NCI-H128 (cell line): Measurements from ENCODE around the gene CTNNA2.

Experiments used
- DNase-seq: peaks from one replicate; lab custom pipeline; 2025; ENCODE audit not compliant: unreplicated experiment; lab: John Stamatoyannopoulos, UW

Gene CTNNA2

DNA sequence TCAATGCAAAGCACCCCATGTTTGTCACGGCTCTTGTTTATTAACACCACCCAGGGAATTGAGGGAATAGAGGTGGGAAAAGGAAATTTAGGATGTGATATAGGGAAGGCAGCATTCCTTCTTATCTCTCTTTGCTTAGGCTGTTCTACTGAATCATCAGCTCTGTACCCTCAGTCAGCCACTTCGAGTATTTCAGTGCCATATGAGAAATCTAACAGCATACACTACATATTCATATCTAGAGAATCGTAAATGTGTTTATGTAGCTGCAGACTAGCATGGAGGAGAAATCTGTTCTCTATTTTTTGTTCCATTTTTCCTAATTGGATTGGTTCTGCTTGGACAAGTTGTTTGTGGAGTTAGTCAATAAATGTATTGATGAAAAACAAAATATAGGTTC, 187.8 kb downstream of the CTNNA2 start:
- no peak for DNase-seq

DNA sequence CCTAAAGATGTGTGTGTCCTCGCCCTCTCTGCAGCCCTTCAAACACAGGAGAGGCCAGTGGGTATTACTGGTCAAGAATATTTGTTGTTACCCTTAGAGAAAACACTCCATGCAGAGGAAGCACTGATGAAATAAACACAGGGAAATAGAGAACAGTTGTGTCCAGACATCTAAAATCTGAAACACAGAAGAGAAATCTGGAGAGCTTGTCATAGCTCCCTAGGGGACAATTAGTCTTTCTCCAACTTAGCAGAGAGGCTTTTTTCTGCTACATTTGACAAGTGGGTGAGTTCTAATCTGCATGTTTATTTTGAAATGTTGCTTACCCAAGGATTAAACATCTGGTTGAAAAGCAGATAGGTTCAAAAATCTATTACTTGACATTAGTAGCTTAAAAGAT, 190.1 kb downstream of the CTNNA2 start:
- no peak for DNase-seq

DNA sequence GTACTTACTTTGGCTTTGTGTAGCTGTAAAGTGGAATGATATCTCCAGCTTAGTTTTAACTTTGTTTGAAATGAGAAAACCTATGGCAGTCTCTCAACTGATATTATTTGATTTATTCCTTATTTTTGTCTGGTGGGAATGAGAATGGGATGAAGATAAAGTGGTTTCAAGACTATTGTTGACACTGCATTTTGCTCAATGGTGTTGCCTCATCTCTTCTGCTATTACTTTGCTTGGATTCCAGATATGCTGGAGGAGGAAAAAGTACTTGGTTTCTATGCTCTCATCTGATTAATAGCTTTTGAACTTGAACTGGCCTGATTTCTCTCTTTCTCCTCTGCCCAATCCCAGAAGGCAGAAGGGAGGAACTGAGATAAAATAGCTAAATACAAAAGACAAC, 198.2 kb downstream of the CTNNA2 start:
- no peak for DNase-seq

DNA sequence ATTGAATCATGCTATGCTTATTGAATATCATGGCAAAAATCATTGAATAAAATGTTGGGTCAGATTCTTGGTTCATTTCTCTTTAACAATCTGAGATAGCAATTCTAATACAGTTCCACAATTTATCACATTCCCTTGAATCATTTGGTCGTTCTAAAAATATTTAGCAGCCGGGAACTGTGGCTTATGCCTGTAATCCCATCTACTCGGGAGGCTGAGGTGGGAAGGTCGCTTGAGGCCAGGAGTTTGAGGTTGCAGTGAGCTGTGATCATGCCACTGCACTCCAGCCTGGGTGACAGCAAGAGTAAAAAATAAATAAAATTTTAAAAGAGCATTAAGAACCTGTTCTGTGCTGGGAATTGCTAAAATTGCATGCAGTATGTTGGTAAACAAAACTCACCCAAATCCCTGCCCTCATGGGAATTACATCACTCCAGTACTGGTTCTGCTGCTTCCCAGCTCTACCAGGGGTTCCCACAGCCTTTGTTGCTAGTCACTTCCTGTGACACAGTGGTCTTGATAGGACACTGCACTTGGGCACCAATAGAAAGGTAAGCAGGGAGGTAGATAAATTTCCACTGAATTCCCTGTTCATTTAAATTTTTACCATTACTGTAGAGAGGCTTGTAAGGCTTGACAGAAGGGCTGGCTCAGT, 200.4 kb downstream of the CTNNA2 start:
- DNase-seq: no peak

DNA sequence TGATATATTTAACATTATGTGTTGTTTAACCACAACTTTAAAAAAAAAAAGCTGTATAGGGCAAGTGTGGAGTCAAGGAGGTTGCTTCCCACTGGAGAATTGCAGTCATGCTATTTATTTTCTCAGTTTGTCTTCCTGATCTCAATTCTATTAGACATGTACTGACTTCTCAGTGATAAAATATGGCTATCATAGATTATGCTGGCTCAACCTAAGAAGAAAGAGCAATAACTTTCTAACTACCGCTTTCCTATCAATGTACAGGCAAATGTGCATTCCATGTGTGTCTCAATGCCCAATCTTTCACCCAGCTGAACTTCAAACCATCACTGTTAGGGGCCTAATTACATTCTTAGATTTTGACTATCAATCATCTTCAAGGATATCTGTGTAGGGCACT, 201.4 kb downstream of the CTNNA2 start:
- no peak for DNase-seq

DNA sequence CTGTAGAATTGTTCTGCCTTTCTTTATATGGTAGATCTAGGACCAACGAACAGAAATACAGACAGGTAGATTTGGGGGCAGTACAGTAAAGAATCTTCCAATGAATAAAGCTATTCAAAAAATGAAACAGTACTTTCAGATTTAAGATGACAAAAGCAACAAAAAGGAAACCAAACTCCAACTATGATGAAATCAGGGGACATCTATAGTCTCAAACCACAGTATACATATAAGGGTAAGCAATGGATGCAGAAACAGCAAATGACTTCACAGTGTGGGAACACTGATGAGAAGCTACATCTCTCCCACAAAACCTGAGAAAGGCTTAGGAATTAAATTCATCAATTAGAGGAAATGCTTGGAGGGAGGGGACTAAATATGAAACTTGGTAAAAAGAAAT, 202.5 kb downstream of the CTNNA2 start:
- no peak for DNase-seq

DNA sequence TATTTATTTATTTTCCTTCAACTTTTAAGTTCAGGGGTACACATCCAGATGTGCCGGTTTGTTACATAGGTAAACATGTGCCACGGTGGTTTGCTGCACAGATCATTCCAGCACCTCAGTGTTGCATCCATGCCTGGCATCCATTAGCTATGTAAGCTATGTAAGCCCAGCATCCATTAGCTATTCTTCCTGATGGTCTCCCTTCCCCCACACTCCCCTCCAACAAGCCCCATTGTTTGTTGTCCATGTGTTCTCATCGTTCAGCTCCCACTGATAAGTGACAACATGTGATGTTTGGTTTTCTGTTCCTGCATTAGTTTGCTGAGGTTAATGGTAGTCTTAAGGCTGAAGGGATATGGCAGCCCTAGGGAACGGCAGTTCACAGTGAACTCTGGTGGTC, 203.4 kb downstream of the CTNNA2 start:
- no peak for DNase-seq

DNA sequence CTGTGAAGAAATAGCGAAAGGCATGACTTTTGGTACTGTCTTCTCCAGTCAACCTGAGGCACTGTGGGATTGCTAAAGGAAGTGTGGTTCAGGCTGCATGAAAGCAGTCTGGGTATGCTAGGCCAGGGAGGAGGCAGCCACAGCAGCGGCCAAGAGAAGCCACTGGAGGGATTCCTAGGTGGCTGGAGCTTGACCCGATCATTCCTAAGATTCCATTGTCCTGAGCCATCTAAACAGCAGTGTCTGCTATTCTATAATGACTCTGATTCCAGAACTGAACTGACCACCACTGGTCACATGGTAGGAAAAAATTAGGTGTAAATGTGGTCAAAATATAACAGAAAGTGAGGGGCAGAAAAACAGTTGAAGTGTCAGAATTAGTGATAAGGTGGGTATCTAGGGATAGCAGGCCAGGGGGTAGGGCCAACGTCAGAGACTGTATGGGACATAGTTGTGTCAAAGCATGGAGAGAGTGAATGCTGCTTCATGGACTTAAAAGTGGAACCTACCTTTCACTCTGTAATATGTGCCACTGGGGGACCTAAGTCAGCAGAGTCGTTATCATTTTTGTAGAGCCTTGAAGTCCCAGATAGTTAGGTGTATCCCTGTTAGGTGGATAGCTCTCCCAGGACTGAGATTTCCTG, 204.6 kb downstream of the CTNNA2 start:
- no peak for DNase-seq

DNA sequence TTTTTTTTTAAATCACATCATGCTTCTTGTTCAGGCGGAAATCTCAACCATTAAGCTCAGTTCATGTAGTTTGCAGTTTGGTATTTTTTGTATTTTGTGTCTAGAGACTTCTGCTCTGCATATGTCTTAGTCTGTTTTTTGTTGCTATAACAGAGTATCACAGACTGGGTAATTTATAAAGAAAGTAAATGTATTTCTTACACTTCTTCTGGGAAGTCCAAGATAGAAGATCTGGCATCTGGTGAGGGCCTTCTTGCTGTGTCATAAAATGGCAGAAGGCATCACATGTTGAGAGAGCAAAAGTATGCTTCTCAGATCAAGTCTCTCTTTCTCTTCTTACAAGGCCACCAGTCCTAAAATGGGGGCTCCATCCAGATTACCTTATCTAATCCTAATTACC, 208.2 kb downstream of the CTNNA2 start:
- DNase-seq: no peak

DNA sequence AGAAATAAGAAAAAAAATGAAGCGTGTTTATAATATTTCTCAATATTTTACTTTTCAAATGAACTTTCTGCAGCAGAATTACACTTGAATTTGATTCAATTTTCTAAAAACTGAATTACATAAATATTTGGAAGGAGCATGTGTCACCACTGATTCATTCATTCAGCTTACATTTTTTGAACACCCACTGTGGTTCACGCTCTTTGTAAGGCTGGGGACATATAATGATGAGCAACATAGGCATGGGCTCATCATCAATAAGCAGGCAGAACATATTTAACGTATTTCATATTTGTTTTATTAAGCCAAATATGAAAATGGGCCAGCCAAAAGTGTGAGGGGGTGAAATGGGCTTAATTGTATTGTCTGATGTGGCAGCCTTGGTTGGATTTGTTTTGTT, 209.1 kb downstream of the CTNNA2 start:
- no peak for DNase-seq

DNA sequence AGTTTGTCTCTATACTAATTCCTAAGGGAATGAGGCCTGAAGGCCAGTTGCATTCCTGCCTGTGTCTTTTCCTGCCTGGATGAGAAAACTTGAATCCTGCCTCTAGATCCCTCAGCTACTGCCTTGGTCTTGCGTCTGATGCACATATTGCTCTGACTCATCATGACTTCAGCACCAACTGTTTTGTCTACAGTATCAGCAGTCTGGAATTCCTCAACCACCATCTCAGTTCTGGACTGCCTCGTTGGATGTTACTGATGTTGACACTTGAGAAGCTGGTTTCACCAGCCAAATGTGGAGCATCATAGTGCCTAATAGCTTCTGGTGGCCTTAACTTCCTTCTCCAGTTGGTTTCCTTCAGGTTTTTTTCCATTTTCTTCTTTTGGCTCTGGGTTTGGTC, 211.0 kb downstream of the CTNNA2 start:
- DNase-seq: no peak

DNA sequence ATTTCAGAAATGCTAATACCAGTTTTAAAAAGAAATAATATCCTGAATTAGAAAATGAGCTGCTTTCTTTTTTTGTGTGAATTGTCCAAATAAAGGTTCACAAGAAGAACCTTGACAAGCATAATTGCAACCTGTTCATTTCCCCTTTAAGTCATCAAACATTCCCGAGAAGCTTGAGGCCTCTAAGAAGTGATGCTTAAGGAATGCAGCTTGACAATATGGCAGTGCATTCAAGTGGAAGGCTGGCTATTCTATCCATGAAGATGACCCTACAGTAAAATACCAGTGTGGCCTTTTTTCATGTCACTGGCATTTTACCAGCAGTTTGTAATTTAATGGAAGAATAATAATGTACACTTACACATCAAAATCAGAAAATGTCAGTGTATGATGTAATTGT, 216.7 kb downstream of the CTNNA2 start:
- no peak for DNase-seq

DNA sequence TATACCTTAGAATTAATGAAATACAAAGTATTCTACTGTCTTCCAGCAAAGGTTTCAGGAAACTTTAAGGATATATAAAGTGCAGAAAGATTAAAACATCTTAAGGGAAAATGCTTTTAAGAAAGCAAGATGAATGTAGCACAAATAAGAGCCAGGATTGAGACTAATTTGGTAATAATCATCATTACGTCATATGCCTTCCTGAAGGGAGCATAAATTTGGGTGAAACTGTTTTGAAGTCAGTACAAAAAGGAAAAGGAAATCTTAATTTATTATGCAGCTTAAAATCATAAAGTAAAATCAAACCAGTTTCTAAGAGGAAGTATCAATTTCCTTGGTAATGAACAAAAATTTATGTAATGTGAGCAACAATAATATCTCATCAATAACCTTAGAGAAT, 221.7 kb downstream of the CTNNA2 start:
- DNase-seq: no peak

DNA sequence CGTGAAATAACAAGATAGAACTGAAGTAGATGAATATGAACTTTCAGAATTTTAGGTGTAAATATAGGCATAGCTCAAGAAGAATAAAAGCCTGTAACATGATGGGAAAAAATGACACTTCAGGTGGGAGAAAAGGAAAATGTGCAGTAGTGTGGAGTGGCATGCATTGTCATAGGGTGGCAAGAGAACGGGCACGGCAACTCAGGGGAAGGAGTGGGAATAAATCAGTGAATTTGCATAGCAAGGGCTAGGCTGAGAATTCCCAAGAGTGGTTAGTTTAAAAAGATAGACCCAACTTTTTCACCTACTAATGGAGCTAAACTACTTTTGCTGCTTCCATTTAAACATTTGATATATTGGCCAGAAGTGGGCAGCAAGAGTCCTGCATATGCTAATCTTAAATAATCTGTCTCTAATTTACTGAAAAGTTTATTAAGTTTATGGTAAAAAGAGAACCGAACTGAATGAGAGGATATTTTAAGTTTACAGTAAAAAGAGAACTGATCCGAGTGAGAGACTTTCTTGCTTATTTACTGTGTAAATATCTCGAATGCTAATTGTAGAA, 228.1 kb downstream of the CTNNA2 start:
- DNase-seq: no peak

DNA sequence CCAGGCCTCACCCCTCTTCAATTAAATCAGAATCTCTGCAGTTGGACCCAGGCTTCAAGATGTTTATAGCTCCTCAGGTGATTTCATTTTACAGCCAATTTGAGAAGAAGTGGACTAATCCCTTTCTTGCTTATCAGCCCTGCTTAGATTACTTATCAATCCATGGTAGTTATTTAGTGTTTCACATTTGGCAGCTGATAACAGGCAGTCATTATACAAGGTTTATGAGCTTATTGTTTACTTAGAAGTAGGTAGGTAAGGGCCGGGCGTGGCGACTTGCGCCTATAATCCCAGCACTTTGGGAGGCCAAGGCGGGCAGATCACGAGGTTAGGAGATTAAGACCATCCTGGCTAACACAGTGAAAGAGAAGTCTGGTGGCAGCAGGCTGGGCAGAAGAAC, 237.5 kb downstream of the CTNNA2 start:
- no peak for DNase-seq

DNA sequence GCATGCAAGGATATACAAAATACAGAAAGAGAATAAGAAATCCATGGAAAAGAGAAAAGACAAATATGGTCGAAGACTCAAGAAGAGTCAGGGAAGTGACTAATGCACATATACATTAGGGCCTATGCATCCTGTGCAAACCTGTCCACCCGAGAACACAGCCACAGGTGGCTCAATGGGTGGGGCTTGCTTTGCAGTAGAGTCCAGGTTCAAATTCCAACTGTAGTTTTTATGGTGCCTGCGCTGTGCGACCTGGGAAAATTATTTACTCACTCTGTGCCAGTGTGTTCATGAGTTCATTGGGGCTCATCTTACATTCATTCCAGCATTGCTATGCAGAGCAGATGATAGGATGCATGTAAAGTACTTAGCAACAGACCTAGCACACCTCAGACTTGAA, 244.7 kb downstream of the CTNNA2 start:
- DNase-seq: no peak

DNA sequence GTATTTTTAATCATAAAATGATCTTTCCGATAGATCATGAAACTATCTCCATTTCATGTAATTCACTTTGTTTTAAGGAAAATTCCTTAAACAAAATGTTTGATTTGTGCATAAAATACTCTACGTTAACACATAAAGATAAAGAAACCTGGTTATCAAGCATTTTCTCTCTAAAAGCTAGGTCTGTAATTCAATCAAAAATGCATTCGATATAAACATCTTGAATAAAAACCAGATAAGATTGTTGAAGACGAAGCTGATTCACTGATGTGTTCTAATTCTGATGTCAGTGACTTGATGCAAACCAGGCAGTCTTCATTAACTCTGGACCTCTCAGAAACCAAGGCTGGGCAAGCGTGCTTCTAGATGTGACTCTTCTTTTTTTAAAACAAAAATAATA, 245.2 kb downstream of the CTNNA2 start:
- no peak for DNase-seq

DNA sequence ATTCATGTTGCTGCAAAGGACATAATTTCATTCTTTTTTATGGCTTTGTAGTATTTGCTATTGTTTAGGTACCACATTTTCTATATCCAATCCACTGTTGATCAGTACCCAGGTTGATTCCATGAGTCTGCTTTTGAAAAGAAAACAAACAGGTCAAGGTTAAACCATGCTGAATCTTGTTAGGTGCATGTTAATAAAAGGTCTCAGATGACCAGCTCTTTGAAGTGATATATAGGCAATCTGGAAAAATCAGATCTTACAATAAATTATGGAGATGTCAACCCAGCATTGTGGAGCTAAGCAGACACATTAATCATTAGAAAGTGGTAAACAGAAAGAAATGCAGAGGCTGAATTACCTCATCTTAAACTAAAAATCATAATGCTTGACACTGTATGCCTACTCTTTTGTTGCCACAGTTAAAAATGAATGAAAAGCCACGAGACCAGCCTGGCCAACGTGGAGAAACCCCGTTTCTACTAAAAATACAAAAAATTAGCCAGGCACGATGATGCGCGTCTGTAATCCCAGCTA, 246.0 kb downstream of the CTNNA2 start:
- no peak for DNase-seq

DNA sequence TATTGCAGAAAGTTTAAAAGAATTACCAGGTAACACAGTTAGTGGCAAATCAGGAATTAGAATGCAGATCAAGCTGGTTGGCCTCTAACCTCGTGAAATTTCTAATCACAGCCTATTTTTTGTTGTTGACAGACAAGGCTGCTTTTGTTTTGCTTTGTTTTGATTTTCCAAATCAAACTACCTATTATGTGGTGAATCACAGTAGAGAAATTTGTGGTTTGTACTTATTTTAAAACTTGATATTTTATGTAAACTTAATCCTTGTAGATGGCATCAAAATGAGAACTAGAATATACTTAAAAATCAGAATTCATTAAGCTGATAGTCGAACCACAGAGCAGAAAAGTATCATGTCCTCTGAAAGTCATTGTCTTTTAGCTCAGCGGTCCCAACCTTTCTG, 258.1 kb downstream of the CTNNA2 start:
- DNase-seq: no peak

DNA sequence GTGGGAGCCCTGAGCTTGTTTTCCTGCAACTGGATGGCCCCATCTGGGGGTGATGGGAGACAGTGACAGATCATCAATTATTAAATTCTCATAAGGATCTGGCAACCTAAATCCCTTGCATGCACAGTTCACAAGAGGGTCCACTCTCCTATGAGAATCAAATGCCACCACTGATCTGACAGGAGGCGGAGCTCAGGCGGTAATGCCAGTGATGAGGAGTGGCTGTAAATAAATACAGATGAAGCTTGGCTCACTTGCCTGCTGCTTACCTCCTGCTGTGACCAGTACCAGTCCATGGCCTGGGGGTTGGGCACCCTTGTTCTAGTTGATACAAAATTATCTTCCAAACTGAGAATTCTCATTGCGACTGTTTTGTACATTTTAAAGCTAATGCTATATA, 258.6 kb downstream of the CTNNA2 start:
- DNase-seq: no peak

DNA sequence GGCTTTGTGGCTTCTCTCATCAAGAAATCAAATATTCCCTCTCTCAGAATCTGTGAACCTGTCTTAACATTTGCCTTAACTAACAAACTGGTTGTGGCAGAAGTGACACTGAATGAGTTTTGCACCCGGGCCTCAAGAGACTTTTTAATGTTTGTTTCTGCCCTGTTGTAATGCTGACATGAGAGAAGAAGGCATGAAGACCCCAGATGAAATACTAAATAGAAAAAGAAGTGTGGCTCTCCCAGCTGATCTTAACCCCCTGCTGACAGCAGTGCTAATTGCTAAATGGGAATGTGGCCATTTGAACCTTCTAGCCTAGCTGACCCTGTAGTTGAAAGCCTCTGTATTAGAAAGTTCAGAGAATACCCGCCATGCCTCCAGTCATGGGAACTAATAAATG, 261.2 kb downstream of the CTNNA2 start:
- DNase-seq: no peak

DNA sequence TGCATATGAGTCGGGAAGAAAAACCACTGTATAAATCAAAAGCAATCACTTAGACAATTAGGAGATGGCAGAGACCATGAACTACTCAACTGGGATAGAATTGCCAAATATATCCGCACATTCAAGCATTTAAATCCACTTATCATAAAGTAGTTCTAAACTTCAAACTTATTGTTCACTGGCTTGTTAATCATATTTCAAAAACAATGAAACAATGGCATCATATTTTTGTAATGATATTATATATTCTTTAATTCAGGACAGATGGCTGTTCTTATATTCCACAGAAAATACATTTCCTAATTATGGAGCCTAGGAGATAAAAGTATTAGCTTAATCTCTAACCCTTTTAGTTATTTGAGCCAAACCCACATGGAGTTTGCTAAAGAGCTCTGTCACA, 263.6 kb downstream of the CTNNA2 start:
- no peak for DNase-seq

DNA sequence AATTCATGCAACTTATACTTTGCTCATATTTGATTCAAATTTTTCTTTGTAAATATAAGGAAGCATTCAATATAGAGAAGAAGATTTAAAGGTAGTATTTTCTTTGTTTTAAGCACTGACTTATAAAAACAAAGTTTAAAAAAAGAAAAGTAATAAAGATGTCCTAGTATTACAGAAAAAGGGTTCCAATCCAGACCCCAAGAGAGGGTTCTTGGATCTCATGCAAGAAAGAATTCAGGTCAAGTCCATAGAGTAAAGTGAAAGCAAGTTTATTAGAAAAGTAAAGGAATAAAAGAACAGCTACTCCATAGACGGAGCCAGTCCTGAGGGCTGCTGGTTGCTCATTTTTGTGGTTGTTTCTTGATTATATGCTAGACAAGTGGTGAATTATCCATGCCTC, 267.9 kb downstream of the CTNNA2 start:
- no peak for DNase-seq
